A673 (cell line): Measurements from ENCODE around the gene TIFAB.

Experiments used
- CTCF ChIP-seq: fragments of 300-800, 200-600 bp; sonication (generic); conservative IDR thresholded peaks from 2 replicates; pipeline ENCODE4 v1.5.1; 2017; ENCODE audit warnings: low read depth, mild to moderate bottlenecking, antibody characterized with exemption, low read length, moderate library complexity, mixed read lengths
- EZH2 ChIP-seq: fragments of 200-600 bp; sonication (generic); IDR thresholded peaks from 2 replicates; pipeline ENCODE4 v1.6.1; 2017; ENCODE audit warnings: borderline replicate concordance, low read depth, mild to moderate bottlenecking, mixed read lengths, antibody characterized with exemption, low read length; ENCODE audit not compliant: poor library complexity, severe bottlenecking

GRCh38 chr5:135487037-135487395, 34.9 kb upstream of the TIFAB start:
- TF ChIP-seq CTCF (no peak), EZH2 (no peak)
